ENCODE data around the gene AMMECR1.

The AMMECR1 gene

GRCh38 chrX:110214684-110215083 lies 103.2 kb downstream of the AMMECR1 start:
- peaks cover 57% of the 10 kb centered on the region for H3K4me1 ChIP-seq (ENCODE audit: insufficient read depth, poor library complexity, severe bottlenecking)
- DNase-seq (ENCODE audit: low spot score) (no peak), ATAC-seq (ENCODE audit: low read depth) (no peak)
- H3K27ac ChIP-seq (ENCODE audit: poor library complexity, severe bottlenecking): no peak overlapping the region
- no peak for TF ChIP-seq CTCF (IDR thresholded peaks at IDR 0.05; ENCODE audit: poor library complexity, severe bottlenecking)
- H3K9me3 ChIP-seq (ENCODE audit: severe bottlenecking): no peaks in the 10 kb centered on the region
- H3K36me3 ChIP-seq (ENCODE audit: low read depth): no peaks in the 10 kb centered on the region
- no peak overlapping the region for H3K4me3 ChIP-seq (ENCODE audit: severe bottlenecking)
- no peaks in the 10 kb centered on the region for H3K27me3 ChIP-seq (ENCODE audit: insufficient read depth, poor library complexity, severe bottlenecking)

GRCh38 chrX:110213183-110213582 lies 104.7 kb downstream of the AMMECR1 start:
- H3K4me1 ChIP-seq (ENCODE audit: insufficient read depth, poor library complexity, severe bottlenecking): peaks cover 56% of the 10 kb centered on the region
- no peak overlapping the region for H3K27ac ChIP-seq (ENCODE audit: poor library complexity, severe bottlenecking)
- H3K9me3 ChIP-seq (ENCODE audit: severe bottlenecking): no peaks in the 10 kb centered on the region
- no peak overlapping the region for H3K4me3 ChIP-seq (ENCODE audit: severe bottlenecking)
- no peak for DNase-seq (ENCODE audit: low spot score)
- H3K36me3 ChIP-seq (ENCODE audit: low read depth): no peaks in the 10 kb centered on the region
- no peak for TF ChIP-seq CTCF (IDR thresholded peaks at IDR 0.05; ENCODE audit: poor library complexity, severe bottlenecking)
- no peak for ATAC-seq (ENCODE audit: low read depth)
- H3K27me3 ChIP-seq (ENCODE audit: insufficient read depth, poor library complexity, severe bottlenecking): no peaks in the 10 kb centered on the region

- Histone ChIP-seq H3K36me3 (ENCODE audit: low read depth) (no peaks in the 10 kb centered on the region), H3K9me3 (ENCODE audit: severe bottlenecking) (no peaks in the 10 kb centered on the region), H3K4me1 (ENCODE audit: insufficient read depth, poor library complexity, severe bottlenecking) (peaks cover 50% of the 10 kb centered on the region), H3K4me3 (ENCODE audit: severe bottlenecking) (no peak overlapping the region), H3K27me3 (ENCODE audit: insufficient read depth, poor library complexity, severe bottlenecking) (no peaks in the 10 kb centered on the region), H3K27ac (ENCODE audit: poor library complexity, severe bottlenecking) (peak overlapping the region; percentile 79)
- no peak for TF ChIP-seq CTCF (IDR thresholded peaks at IDR 0.05; ENCODE audit: poor library complexity, severe bottlenecking)
- ATAC-seq (ENCODE audit: low read depth) (no peak), DNase-seq (ENCODE audit: low spot score) (no peak)
Observed at GRCh38 chrX:110212299-110212698, 105.6 kb downstream of the AMMECR1 start.

GRCh38 chrX:110211340-110211739 lies 106.5 kb downstream of the AMMECR1 start:
- ATAC-seq (ENCODE audit: low read depth) (no peak), DNase-seq (ENCODE audit: low spot score) (no peak)
- Histone ChIP-seq H3K4me1 (ENCODE audit: insufficient read depth, poor library complexity, severe bottlenecking) (peaks cover 44% of the 10 kb centered on the region), H3K9me3 (ENCODE audit: severe bottlenecking) (no peaks in the 10 kb centered on the region), H3K36me3 (ENCODE audit: low read depth) (no peaks in the 10 kb centered on the region), H3K27me3 (ENCODE audit: insufficient read depth, poor library complexity, severe bottlenecking) (no peaks in the 10 kb centered on the region), H3K27ac (ENCODE audit: poor library complexity, severe bottlenecking) (peak overlapping the region; percentile 79), H3K4me3 (ENCODE audit: severe bottlenecking) (no peak overlapping the region)
- TF ChIP-seq CTCF (IDR thresholded peaks at IDR 0.05; ENCODE audit: poor library complexity, severe bottlenecking): no peak

GRCh38 chrX:110210417-110211139 lies 107.3 kb downstream of the AMMECR1 start:
- no peak for TF ChIP-seq CTCF (IDR thresholded peaks at IDR 0.05; ENCODE audit: poor library complexity, severe bottlenecking)
- ATAC-seq (ENCODE audit: low read depth) (peak; percentile 89), DNase-seq (ENCODE audit: low spot score) (no peak)
- peaks cover 44% of the 10 kb centered on the region for H3K4me1 ChIP-seq (ENCODE audit: insufficient read depth, poor library complexity, severe bottlenecking)
- no peaks in the 10 kb centered on the region for H3K27me3 ChIP-seq (ENCODE audit: insufficient read depth, poor library complexity, severe bottlenecking)
- peak overlapping the region; percentile 79 for H3K27ac ChIP-seq (ENCODE audit: poor library complexity, severe bottlenecking)
- no peaks in the 10 kb centered on the region for H3K36me3 ChIP-seq (ENCODE audit: low read depth)
- no peak overlapping the region for H3K4me3 ChIP-seq (ENCODE audit: severe bottlenecking)
- no peaks in the 10 kb centered on the region for H3K9me3 ChIP-seq (ENCODE audit: severe bottlenecking)

Measured in RWPE2 (cell line).